ENCODE results near the gene MGAT2.

The MGAT2 gene

GRCh38 chr14:49620182-49621113 lies at the start of gene MGAT2, which contains the start of gene RPL36AL:
Gene MGAT2, plus strand, starts transcription at chr14:49620799. Its CDS starts 470 bp downstream, at chr14:49621269.
Gene RPL36AL, minus strand, starts transcription at chr14:49620626. Its CDS starts 1,522 bp downstream, at chr14:49619104.
- DNase-seq (ENCODE audit: low spot score), result peak; percentile 96
- H3K27ac ChIP-seq, result peak within 1 kb of the TSS; percentile 94
- TF ChIP-seq, protein P1, sequence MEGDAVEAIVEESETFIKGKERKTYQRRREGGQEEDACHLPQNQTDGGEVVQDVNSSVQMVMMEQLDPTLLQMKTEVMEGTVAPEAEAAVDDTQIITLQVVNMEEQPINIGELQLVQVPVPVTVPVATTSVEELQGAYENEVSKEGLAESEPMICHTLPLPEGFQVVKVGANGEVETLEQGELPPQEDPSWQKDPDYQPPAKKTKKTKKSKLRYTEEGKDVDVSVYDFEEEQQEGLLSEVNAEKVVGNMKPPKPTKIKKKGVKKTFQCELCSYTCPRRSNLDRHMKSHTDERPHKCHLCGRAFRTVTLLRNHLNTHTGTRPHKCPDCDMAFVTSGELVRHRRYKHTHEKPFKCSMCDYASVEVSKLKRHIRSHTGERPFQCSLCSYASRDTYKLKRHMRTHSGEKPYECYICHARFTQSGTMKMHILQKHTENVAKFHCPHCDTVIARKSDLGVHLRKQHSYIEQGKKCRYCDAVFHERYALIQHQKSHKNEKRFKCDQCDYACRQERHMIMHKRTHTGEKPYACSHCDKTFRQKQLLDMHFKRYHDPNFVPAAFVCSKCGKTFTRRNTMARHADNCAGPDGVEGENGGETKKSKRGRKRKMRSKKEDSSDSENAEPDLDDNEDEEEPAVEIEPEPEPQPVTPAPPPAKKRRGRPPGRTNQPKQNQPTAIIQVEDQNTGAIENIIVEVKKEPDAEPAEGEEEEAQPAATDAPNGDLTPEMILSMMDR (conservative IDR thresholded peaks at IDR 0.05; ENCODE audit: low read depth), result peak; percentile 30
- ChIA-PET POLR2A (ENCODE audit: low non-redundant PET) (interaction anchor here (0.6 to 1.6 kb wide), 10 partner anchors 14 to 148 kb away, joined by 3 to 10 read pairs (median 4); partner anchors contain the start of genes DNAAF2, KLHDC2, LRR1 and RPS29), CTCF (interaction anchor here (0.5 to 1.1 kb wide), 3 partner anchors 14 to 120 kb away, joined by 3 to 6 read pairs (median 3); no protein-coding TSS in a partner anchor)

GRCh38 chr14:49574038-49574437 lies 46.6 kb upstream of the MGAT2 start:
- no peak for DNase-seq (ENCODE audit: low spot score)
- POLR2A ChIA-PET (ENCODE audit: low non-redundant PET), result no interaction called here
- CTCF ChIA-PET, result no interaction called here
- TF ChIP-seq, protein P1 (conservative IDR thresholded peaks at IDR 0.05; ENCODE audit: low read depth), result no peak
- H3K27ac ChIP-seq, result no peak overlapping the region

GRCh38 chr14:49578141-49578540 lies 42.5 kb upstream of the MGAT2 start:
- ChIA-PET POLR2A (ENCODE audit: low non-redundant PET) (no interaction called here), CTCF (no interaction called here)
- TF ChIP-seq, protein P1 (conservative IDR thresholded peaks at IDR 0.05; ENCODE audit: low read depth), result no peak
- no peak for DNase-seq (ENCODE audit: low spot score)
- no peak overlapping the region for H3K27ac ChIP-seq

- H3K27ac ChIP-seq, result no peak overlapping the region
- CTCF ChIA-PET, result no interaction called here
- POLR2A ChIA-PET (ENCODE audit: low non-redundant PET), result no interaction called here
- TF ChIP-seq, protein P1 (conservative IDR thresholded peaks at IDR 0.05; ENCODE audit: low read depth), result no peak
- DNase-seq (ENCODE audit: low spot score), result no peak
Measured at GRCh38 chr14:49579841-49580240, 40.8 kb upstream of the MGAT2 start.

GRCh38 chr14:49581209-49582112 lies 39.1 kb upstream of the MGAT2 start:
- peak overlapping the region; percentile 56 for H3K27ac ChIP-seq
- TF ChIP-seq, protein P1 (conservative IDR thresholded peaks at IDR 0.05; ENCODE audit: low read depth), result no peak
- CTCF ChIA-PET, result no interaction called here
- DNase-seq (ENCODE audit: low spot score), result no peak
- POLR2A ChIA-PET (ENCODE audit: low non-redundant PET), result interaction anchor here (0.6 kb wide), 1 partner anchor 25 kb away, joined by 7 read pairs; no protein-coding TSS in a partner anchor

Data from RWPE1 (cell line).